Ammon's horn (tissue), 1 donor: ENCODE data around the gene NR3C2.

ENCODE experiments used
- DNase-seq: peaks from one replicate; pipeline ENCODE4 v3.0.0-alpha.2; 2016; ENCODE audit warnings: low spot score

The NR3C2 gene

GRCh38 chr4:148053298-148054003, 388.8 kb downstream of the NR3C2 start:
- no peak for DNase-seq

- DNase-seq = no peak
Measured at GRCh38 chr4:148052448-148052847, 389.8 kb downstream of the NR3C2 start.

DNA sequence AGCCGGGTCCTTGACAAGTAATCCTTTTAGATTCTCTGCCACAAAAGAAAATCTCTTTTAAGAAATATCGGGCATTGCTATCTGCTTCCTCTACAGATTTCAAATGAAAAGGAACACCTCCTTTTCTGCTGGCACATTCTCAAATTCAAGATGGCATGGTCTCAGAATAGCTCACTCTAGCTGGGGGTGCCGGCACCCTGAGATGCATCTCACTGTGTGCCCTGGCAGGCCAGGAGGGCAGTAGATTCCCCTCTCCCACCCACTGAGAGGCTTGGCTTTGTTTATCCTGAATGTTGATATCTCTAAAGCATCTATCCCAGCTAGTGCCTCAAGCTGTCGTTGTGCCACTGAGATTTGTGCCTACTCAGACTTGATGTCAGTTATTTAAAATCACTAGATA, 390.8 kb downstream of the NR3C2 start:
- DNase-seq = no peak

- DNase-seq = no peak
Measured at GRCh38 chr4:148048598-148048997, 393.6 kb downstream of the NR3C2 start.

- DNase-seq = no peak
Measured at GRCh38 chr4:148044912-148045352, 397.3 kb downstream of the NR3C2 start.

GRCh38 chr4:148044089-148044911, 397.9 kb downstream of the NR3C2 start:
- DNase-seq = no peak

DNA sequence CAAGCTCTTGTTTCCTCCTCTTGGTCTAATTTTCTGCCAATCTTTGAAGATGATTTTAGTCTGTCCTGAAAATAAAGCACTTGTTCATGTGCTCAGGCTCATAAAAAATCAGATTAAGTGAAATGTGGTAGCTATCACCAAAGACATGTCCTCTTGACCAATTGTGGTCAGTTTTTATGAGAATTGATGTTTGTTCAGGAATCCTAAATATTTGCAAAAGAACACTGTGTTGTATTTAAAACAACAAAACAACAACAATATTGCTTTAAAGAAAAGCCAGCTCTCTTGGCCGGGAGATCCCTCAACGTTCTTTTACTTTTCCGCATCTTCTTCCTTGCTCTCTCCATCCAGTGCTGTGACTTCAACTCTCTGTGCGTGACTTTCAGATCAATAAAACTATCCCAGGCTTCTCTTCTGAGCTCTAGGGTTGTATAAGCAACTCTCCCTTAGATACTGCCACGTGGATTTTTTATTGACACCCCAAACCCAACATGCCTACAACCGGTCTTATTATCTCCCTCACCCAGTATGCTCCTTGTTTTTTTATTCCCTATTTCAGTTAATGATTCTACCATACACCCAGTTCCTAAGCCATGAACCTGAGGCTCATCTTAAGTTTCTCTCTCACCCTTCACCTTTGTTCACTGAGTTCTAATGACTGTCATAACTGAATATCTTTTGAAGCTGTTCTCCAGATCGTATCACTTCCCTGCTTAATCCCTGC, 400.4 kb downstream of the NR3C2 start:
- DNase-seq = no peak

GRCh38 chr4:148034813-148035212, 407.4 kb downstream of the NR3C2 start:
- DNase-seq = no peak

DNA sequence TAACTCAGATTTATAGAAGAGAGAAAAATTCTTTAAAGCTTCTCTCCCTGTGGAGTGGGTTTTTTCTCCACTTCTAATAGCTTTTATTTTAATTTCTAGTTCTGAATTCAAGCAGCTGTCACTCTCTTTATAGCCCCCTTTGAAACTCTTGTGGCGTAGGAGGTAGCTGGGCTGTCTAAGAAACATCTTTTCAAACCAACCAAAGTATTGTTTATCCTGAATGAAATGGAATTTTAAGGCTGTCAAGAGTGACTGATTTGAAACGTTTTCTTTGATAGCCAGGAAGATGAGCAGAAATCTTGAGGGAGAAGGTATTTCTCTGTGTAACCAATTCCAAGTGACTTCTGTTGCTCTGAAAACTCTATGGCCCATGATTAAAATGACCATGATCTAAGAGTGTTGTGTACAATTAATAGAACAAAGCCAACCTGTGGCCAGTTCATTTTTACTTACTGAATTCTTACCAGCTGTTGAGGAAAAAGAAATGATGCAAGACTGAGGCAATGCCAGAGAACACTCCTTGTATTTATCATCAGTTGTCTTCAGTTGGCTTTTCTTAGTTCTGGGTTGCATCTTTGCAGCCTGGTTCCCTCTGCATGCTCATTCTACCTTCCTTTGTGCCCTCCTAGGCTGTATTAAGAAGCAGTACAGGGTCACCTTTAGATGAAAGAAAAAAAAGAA, 411.9 kb downstream of the NR3C2 start:
- no peak for DNase-seq

DNA sequence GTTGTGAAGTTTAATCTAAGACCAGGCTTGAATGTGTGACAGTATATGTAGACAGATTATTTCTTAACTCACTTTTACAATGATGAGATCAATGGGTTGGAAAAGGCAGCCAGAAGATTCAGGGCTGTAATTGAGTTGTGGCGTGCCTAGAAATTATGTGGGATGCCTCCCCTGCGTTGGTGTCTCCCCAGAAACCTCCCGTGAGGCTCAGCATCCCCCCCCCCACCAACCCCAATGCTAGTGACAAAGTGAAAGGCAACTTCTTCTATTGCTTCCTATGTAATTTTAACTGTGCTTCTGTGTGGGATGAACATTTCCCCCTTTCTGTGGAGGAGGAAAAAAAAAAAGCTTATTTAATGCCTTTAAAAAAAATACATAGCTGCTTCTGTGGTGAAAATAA, 412.4 kb downstream of the NR3C2 start:
- DNase-seq = no peak
